Esophagus muscularis mucosa (tissue), 4 donors: ENCODE measurements around the gene ADAT3. TPM values are rescaled to one million over a fixed set of nuclear protein-coding genes. Genes with fewer than 3 reads are reported as not detected.
A peak's percentile ranks its signal among the peaks of the same experiment; 100 is the strongest.
"Not testable (repeated sequence)": the region's sequence is repeated elsewhere in the genome, so short reads cannot be mapped to it uniquely, and the experiment has no call there.

Experiments
- DNase-seq: peaks from one replicate; pipeline ENCODE4 v3.0.0-alpha.2; 2017; ENCODE audit errors: extremely low spot score
- H3K27ac ChIP-seq, 4 donors: fragments of 200-600 bp; sonication (generic); replicated peaks in 1 of 4; 1 replicate in 3 of 4; 2 replicates in 1 of 4; pipeline ENCODE4 v1.5.1; 2016 to 2019; ENCODE audit warnings: mild to moderate bottlenecking in 1 of 4
- H3K27me3 ChIP-seq, 4 donors: fragments of 200-600 bp; sonication (generic); one replicate each; pipeline versions ENCODE4 v1.5.1 to v1.6.0; 2016 to 2019
- H3K36me3 ChIP-seq, 4 donors: fragments of 200-600 bp; sonication (generic); one replicate each; pipeline ENCODE4 v1.5.1; 2016 to 2019
- H3K4me1 ChIP-seq, 4 donors: fragments of 200-600 bp; sonication (generic); one replicate each; pipeline ENCODE4 v1.5.1; 2016 to 2019
- H3K4me3 ChIP-seq, 4 donors: fragments of 200-600 bp; sonication (generic); 1 replicate in 2 of 4; 2 replicates in 2 of 4; pipeline ENCODE4 v1.5.1; 2016 to 2019; ENCODE audit warnings: mild to moderate bottlenecking in 4 of 4, moderate library complexity in 1 of 4
- H3K9me3 ChIP-seq, 4 donors: fragments of 200-600 bp; sonication (generic); 1 replicate in 3 of 4; 2 replicates in 1 of 4; pipeline ENCODE4 v1.5.1; 2016 to 2019
- CTCF ChIP-seq, 3 experiments: fragments of 200-600 bp in 2 of 3; fragments of 450-650 bp in 1 of 3; sonication (generic) in 2 of 3; IDR thresholded peaks; one replicate each; pipeline ENCODE4 v1.5.1; 2017 to 2019; ENCODE audit warnings: antibody characterized with exemption in 3 of 3, mild to moderate bottlenecking in 2 of 3, moderate library complexity in 1 of 3
- EP300 ChIP-seq: sonication (generic); formaldehyde crosslinking; IDR thresholded peaks from one replicate; pipeline ENCODE4 v1.6.1; 2017; ENCODE audit warnings: antibody characterized with exemption
- POLR2A ChIP-seq: fragments of 450-650 bp; IDR thresholded peaks from one replicate; pipeline ENCODE4 v1.6.1; 2017; ENCODE audit warnings: antibody characterized with exemption, moderate library complexity, mild to moderate bottlenecking, low read depth
- POLR2AphosphoS5 ChIP-seq, 2 donors: sonication (generic); formaldehyde crosslinking; IDR thresholded peaks; one replicate each; pipeline ENCODE4 v1.6.1; 2017; ENCODE audit warnings: antibody characterized with exemption in 2 of 2
- WGBS: methylation state at CpG from one replicate; pipeline ENCODE4 v1.1.5; 2018; 5-methylcytosine and 5-hydroxymethylcytosine counted together
- intact Hi-C: fragments of 100-400 bp; cut with DNase I; formaldehyde crosslinking; loops from one replicate; pipeline ENCODE4 v1.15.1; 2023
- total RNA-seq, 4 donors: library from RNA; depleted of rRNA; stranded (reverse); fragments of >200 nt; gene quantifications; one replicate each; pipeline versions ENCODE4 v1.1.0 to v1.2.1, GENCODE V29; 2016

The ADAT3 gene
- total RNA-seq, 4 donors from 2014 or later: 3.8 to 5.6 (median 4.4) TPM

- no peaks in the 10 kb centered on the region for H3K27me3 ChIP-seq
- peaks cover 3 to 22% (median 14%) of the 10 kb centered on the region in 4 donors for H3K36me3 ChIP-seq
- intact Hi-C loops: no loop called here
- no peak for DNase-seq
- peak overlapping the region; percentile 80 to 99 (median 90) for H3K27ac ChIP-seq
- peaks cover 36 to 58% (median 53%) of the 10 kb centered on the region in 4 donors for H3K4me1 ChIP-seq
- H3K4me3 ChIP-seq: peak overlapping the region; percentile 31 to 98 (median 59)
- 94% methylated on average over 15 of the region's 25 CpGs for WGBS
- H3K9me3 ChIP-seq: no peaks in the 10 kb centered on the region
- TF ChIP-seq POLR2A: no peak
Measured at GRCh38 chr19:1872807-1873523, 32.2 kb upstream of the ADAT3 start.

GRCh38 chr19:1873524-1874473 is 31.4 kb upstream of the ADAT3 start:
- intact Hi-C loops: no loop called here
- Histone ChIP-seq H3K4me1 (peaks cover 36 to 58% (median 53%) of the 10 kb centered on the region in 4 donors), H3K27ac (peak overlapping the region; percentile 80 to 99 (median 90)), H3K9me3 (no peaks in the 10 kb centered on the region), H3K36me3 (peaks cover 3 to 26% (median 14%) of the 10 kb centered on the region in 4 donors), H3K27me3 (no peaks in the 10 kb centered on the region), H3K4me3 (peak overlapping the region; percentile 73 to 98 (median 86))
- TF ChIP-seq POLR2AphosphoS5 (IDR thresholded peaks at IDR 0.05) (peak; percentile 18 to 45), POLR2A (no peak)
- DNase-seq: no peak
- WGBS: 45% methylated on average over 24 of the region's 29 CpGs

- intact Hi-C loops: no loop called here
- no peaks in the 10 kb centered on the region for H3K9me3 ChIP-seq
- TF ChIP-seq CTCF (IDR thresholded peaks at IDR 0.05) (no peak), POLR2A (no peak), POLR2AphosphoS5 (IDR thresholded peaks at IDR 0.05) (no peak), EP300 (no peak)
- no peaks in the 10 kb centered on the region for H3K27me3 ChIP-seq
- H3K4me3 ChIP-seq: peak overlapping the region; percentile 73 to 98 (median 86)
- WGBS: 9% methylated on average over 16 of the region's 16 CpGs
- no peak for DNase-seq
- peaks cover 3 to 29% (median 16%) of the 10 kb centered on the region in 4 donors for H3K36me3 ChIP-seq
- peaks cover 36 to 58% (median 53%) of the 10 kb centered on the region in 4 donors for H3K4me1 ChIP-seq
- peak overlapping the region; percentile 85 to 99 (median 94) for H3K27ac ChIP-seq
Measured at GRCh38 chr19:1874554-1875185, 30.5 kb upstream of the ADAT3 start.

GRCh38 chr19:1875265-1875645 is 29.9 kb upstream of the ADAT3 start:
- intact Hi-C loops, H3K9me3 ChIP-seq, DNase-seq, H3K27me3 ChIP-seq: not testable (repeated sequence)
- Histone ChIP-seq H3K27ac (peak overlapping the region; percentile 85 to 99 (median 94)), H3K4me3 (peak overlapping the region; percentile 73 to 98 (median 86)), H3K36me3 (peaks cover 3 to 33% (median 19%) of the 10 kb centered on the region in 4 donors), H3K4me1 (peaks cover 40 to 63% (median 58%) of the 10 kb centered on the region in 4 donors)
- WGBS: 2% methylated on average over 11 of the region's 11 CpGs

- DNase-seq: peak; percentile 98
- H3K4me3 ChIP-seq: peak overlapping the region; percentile 73 to 98 (median 86)
- peak overlapping the region; percentile 85 to 99 (median 94) for H3K27ac ChIP-seq
- H3K36me3 ChIP-seq: peaks cover 3 to 33% (median 22%) of the 10 kb centered on the region in 4 donors
- intact Hi-C loops: no loop called here
- TF ChIP-seq POLR2A (peak; percentile 69), POLR2AphosphoS5 (IDR thresholded peaks at IDR 0.05) (peak; percentile 98 to 99), EP300 (no peak), CTCF (IDR thresholded peaks at IDR 0.05) (peak in 2 of 3 experiments; percentile 11 to 19)
- no peaks in the 10 kb centered on the region for H3K27me3 ChIP-seq
- no peaks in the 10 kb centered on the region for H3K9me3 ChIP-seq
- under 1% methylated on average over 50 of the region's 87 CpGs for WGBS
- peaks cover 46 to 67% (median 64%) of the 10 kb centered on the region in 4 donors for H3K4me1 ChIP-seq
Measured at GRCh38 chr19:1875646-1876495, 29.3 kb upstream of the ADAT3 start.

- H3K27me3 ChIP-seq, H3K9me3 ChIP-seq, intact Hi-C loops, DNase-seq: not testable (repeated sequence)
- peaks cover 0 to 28% (median 15%) of the 10 kb centered on the region in 4 donors for H3K36me3 ChIP-seq
- peaks cover 46 to 70% (median 66%) of the 10 kb centered on the region in 4 donors for H3K4me1 ChIP-seq
- H3K4me3 ChIP-seq: peak overlapping the region; percentile 73 to 98 (median 86)
- WGBS: 16% methylated on average over 31 of the region's 53 CpGs
- H3K27ac ChIP-seq: peak overlapping the region; percentile 85 to 99 (median 94)
Measured at GRCh38 chr19:1876496-1877279, 28.5 kb upstream of the ADAT3 start.

GRCh38 chr19:1877280-1877660 is 27.9 kb upstream of the ADAT3 start:
- DNase-seq, H3K9me3 ChIP-seq, H3K27me3 ChIP-seq, intact Hi-C loops: not testable (repeated sequence)
- Histone ChIP-seq H3K27ac (peak overlapping the region in 1 of 4 donors; percentile 85), H3K4me1 (peaks cover 47 to 70% (median 66%) of the 10 kb centered on the region in 4 donors), H3K36me3 (peaks cover 0 to 22% (median 13%) of the 10 kb centered on the region in 4 donors), H3K4me3 (peak overlapping the region; percentile 73 to 98 (median 86))
- 34% methylated on average over 16 of the region's 47 CpGs for WGBS
